Duodenal mucosa (tissue), 2 donors: ENCODE results near the gene HSD17B3.

Experiments
- H3K27ac ChIP-seq: one replicate; pipeline ENCODE4 v1.7.0; 2013; ENCODE audit warnings: low read depth, low read length
- H3K27me3 ChIP-seq, 2 donors: one replicate each; pipeline ENCODE4 v1.7.0; 2013; ENCODE audit warnings: low read length in 2 of 2, control low read depth in 1 of 2; ENCODE audit not compliant: insufficient read depth in 2 of 2, control insufficient read depth in 1 of 2
- H3K36me3 ChIP-seq, 2 donors: one replicate each; pipeline ENCODE4 v1.7.0; 2013; ENCODE audit warnings: low read length in 2 of 2, control low read depth in 1 of 2; ENCODE audit not compliant: insufficient read depth in 2 of 2, control insufficient read depth in 1 of 2
- H3K4me1 ChIP-seq, 2 donors: one replicate each; pipeline ENCODE4 v1.7.0; 2013; ENCODE audit warnings: low read length in 2 of 2, control low read depth in 1 of 2; ENCODE audit not compliant: insufficient read depth in 2 of 2, control insufficient read depth in 1 of 2
- H3K4me3 ChIP-seq, 2 donors: one replicate each; pipeline ENCODE4 v1.7.0; 2013; ENCODE audit warnings: low read length in 2 of 2, low read depth in 1 of 2
- H3K9ac ChIP-seq, 2 donors: one replicate each; pipeline ENCODE4 v1.7.0; 2013; ENCODE audit warnings: low read length in 2 of 2, low read depth in 1 of 2
- H3K9me3 ChIP-seq, 2 donors: one replicate each; pipeline ENCODE4 v1.7.0; 2013; ENCODE audit warnings: low read length in 2 of 2, control low read depth in 1 of 2; ENCODE audit not compliant: control insufficient read depth in 1 of 2

HSD17B3 gene

DNA sequence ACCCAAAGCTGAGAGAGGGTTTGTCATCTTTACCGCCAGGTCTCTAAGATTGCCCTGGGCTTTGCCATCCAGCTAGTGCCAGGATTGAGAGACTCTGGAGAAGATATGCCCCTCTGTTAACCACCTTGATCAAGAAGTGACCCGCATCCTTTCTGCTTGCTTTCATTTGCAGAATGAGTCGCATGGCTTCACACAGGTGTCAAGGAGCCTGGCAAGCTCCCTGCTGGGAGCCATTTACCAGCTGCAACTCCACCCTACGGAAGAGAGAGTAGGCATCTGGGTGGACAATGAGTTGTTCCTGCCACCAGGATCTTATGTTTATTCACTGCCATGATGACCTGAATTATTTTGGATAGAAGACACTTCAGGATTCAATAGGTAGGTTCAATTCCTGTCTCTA, 43.0 kb downstream of the HSD17B3 start:
- Histone ChIP-seq H3K9me3 (no peaks in the 10 kb centered on the region), H3K4me3 (no peak overlapping the region), H3K27ac (no peak overlapping the region)

DNA sequence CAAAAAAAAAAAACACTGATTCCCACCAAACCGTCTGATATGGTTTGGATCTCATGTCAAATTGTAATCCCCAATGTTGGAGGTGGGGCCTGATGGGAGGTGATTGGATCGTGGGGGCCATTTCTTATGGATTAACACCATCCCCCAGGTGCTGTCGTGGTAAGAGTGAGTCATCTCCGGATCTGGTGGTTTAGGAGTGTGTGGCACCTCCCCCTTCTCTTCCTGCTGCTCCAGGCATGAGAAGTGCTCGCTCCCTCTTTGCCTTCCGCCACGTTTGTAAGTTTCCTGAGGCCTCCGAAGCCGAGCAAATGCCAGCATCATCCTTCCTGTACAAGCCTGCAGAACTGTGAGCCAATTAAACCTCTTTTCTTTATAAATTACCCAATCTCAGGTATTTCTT, 45.2 kb downstream of the HSD17B3 start:
- Histone ChIP-seq H3K36me3 (no peaks in the 10 kb centered on the region), H3K27ac (no peak overlapping the region), H3K9me3 (no peaks in the 10 kb centered on the region), H3K27me3 (peaks cover 0 to 4% of the 10 kb centered on the region in 2 donors), H3K9ac (no peak overlapping the region), H3K4me1 (no peaks in the 10 kb centered on the region), H3K4me3 (no peak overlapping the region)

More for the DNA sequence above, 43.0 kb downstream of the HSD17B3 start:
- H3K27me3 ChIP-seq: no peaks in the 10 kb centered on the region
- H3K4me1 ChIP-seq: no peaks in the 10 kb centered on the region
- no peaks in the 10 kb centered on the region for H3K36me3 ChIP-seq
- no peak overlapping the region for H3K9ac ChIP-seq

DNA sequence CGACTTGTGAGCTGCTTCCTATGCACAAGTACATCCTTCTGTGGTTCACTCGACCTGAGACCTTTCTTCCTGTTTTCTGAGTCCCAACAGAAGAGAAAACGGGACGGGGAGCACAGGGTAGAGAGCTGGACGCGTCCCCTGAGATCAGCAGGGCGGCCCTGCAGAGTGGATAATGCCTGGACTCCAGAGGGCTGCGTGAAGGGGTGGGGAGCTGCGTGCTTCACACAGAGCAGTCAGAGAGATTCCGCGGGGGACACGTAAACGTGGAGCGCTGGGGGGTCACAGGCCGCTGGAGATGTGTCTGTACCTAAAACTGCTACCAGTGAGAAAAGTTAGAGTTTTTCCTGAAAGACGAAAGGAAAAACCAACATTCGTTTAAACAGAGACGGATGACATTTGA, 46.3 kb downstream of the HSD17B3 start:
- Histone ChIP-seq H3K36me3 (no peaks in the 10 kb centered on the region), H3K27me3 (peaks cover 0 to 4% of the 10 kb centered on the region in 2 donors), H3K27ac (no peak overlapping the region), H3K4me1 (no peaks in the 10 kb centered on the region), H3K4me3 (no peak overlapping the region), H3K9me3 (no peaks in the 10 kb centered on the region), H3K9ac (no peak overlapping the region)

DNA sequence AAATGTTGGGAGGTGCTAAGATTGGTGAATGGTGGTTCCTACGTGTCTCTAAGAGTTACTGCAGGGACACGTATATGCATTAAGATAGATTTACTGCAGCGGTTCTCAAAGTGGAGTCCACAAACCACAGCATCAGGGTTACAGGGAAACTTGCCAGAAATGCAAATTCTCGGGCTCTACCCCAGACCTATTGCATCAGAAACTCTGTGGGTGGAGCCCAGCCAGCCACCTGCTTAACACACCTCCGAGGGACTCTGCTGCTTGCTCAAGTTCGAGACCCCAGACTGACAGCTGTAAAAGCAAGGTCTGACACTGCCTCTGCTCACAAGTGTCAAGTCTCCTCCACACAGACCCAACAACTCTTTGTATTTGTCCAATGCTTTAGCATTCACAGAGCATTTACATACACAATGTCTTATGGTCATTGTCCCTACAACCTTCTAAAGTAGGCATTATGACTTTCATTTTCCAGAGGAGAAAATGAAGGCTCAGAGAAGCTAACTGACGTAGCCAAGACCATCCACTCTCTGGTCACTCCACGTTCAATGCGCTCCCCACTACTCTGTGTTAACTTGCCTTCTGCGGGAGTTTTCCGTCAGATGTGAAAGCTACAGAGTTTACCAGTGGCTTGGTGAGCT, 48.8 kb downstream of the HSD17B3 start:
- H3K4me3 ChIP-seq: no peak overlapping the region

DNA sequence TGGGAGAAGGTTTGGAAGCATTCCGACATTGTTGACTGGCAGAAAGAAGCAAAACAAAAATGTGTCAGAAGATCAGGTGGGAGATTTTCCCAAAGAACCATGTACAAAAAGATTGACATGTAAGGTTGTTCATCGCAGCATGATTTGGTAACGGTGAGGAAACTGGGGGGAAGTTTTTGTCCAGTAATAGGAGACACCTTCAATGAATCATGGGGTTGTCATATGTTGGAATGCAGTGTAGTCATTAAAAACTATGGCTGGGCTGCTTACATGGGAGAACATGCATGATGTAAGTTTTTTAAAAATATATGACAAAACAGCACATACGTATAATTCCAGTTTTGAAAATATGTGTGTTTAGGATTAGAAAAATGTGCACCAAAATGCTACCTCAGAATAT, 50.5 kb downstream of the HSD17B3 start:
- Histone ChIP-seq H3K9me3 (no peaks in the 10 kb centered on the region), H3K4me1 (no peaks in the 10 kb centered on the region), H3K27me3 (peaks cover 0 to 4% of the 10 kb centered on the region in 2 donors), H3K9ac (no peak overlapping the region), H3K27ac (no peak overlapping the region), H3K36me3 (no peaks in the 10 kb centered on the region), H3K4me3 (no peak overlapping the region)

More for the DNA sequence above, 48.8 kb downstream of the HSD17B3 start:
- Histone ChIP-seq H3K4me1 (no peaks in the 10 kb centered on the region), H3K9me3 (no peaks in the 10 kb centered on the region), H3K27me3 (peaks cover 0 to 4% of the 10 kb centered on the region in 2 donors), H3K36me3 (no peaks in the 10 kb centered on the region), H3K9ac (no peak overlapping the region), H3K27ac (no peak overlapping the region)

DNA sequence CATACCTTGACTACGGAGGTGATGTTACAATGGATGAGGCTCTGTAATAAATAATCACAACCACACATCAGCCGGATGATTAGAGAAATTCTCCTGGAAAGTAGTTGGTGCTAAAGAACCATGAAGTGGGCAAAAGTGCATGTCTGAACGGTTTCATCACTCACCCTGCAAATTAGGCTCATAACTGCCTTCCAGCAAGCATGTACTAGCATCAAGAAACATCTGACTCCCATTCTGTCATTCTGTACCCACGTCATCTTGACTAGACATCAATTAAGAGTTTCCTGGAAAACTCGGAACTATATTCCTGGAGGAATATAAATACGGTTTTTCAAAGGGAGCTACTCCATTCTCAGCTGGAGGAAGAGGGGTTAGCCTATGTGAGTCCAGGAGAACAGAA, 52.2 kb downstream of the HSD17B3 start:
- Histone ChIP-seq H3K4me3 (no peak overlapping the region), H3K27me3 (peaks cover 0 to 4% of the 10 kb centered on the region in 2 donors), H3K9ac (no peak overlapping the region), H3K27ac (no peak overlapping the region), H3K36me3 (no peaks in the 10 kb centered on the region), H3K9me3 (no peaks in the 10 kb centered on the region), H3K4me1 (no peaks in the 10 kb centered on the region)

DNA sequence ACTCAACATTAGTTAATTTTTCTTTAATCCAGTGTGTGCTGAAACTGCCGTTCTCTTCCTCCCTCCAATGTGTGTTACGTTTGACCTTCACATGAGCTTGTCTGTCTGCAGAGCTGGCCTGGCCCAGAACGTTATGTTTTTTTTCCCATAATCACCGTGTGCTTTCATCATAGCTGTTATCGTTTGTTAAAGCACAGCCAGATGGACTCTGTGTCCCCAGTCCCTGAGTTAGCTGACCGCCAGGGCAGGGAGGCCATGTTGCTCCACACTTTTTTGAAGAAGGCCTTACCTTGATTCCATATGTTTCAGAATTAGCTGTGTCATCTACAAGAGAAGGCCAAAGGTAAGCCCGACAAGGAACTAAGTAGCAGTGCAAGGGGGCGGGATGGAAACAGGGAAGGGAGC, 55.7 kb downstream of the HSD17B3 start:
- Histone ChIP-seq H3K36me3 (no peaks in the 10 kb centered on the region), H3K9ac (no peak overlapping the region), H3K4me3 (no peak overlapping the region), H3K9me3 (no peaks in the 10 kb centered on the region), H3K27me3 (no peaks in the 10 kb centered on the region), H3K4me1 (no peaks in the 10 kb centered on the region), H3K27ac (no peak overlapping the region)

DNA sequence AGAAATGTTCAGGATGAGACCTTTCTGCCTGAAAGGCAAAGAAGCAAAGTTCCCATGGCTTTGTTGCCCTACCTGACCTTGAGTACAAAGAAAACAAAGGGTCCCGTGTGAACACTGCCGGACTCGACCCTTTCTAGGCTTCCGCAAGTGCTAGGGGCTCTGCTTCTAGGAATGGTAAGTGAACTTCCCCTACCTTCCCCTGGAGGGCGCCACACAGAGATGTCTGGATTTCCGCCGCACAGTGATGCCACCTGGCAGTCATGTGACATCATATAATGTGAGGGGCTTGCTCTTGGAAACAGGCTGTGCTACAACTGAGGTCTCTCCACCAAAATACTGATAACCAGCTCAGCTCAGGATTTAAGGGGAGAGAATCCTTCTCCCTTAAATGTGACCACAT, 56.6 kb downstream of the HSD17B3 start:
- Histone ChIP-seq H3K9me3 (no peaks in the 10 kb centered on the region), H3K4me3 (no peak overlapping the region), H3K9ac (no peak overlapping the region), H3K36me3 (no peaks in the 10 kb centered on the region), H3K27ac (no peak overlapping the region), H3K4me1 (no peaks in the 10 kb centered on the region), H3K27me3 (no peaks in the 10 kb centered on the region)

DNA sequence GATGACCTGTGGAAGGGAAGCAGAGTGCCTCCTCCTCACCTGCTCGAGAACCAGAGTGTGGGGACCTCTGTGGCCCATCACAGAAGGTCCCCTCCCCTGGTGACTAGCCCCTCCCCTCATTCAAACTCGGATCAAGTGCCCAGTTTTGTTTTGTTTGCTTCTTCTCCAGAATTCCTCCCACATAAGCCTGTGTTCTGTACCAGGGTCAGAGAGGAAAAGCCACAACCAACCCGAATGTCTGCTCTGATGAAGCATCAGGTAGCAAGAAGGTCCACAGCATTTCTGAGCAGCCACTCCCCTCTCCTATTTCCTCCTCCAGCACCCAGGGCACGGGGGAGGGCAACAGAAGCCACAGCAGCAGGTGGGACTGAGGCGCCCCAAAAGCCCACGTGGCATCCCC, 58.2 kb downstream of the HSD17B3 start:
- Histone ChIP-seq H3K27ac (no peak overlapping the region), H3K9me3 (no peaks in the 10 kb centered on the region), H3K9ac (no peak overlapping the region), H3K4me1 (no peaks in the 10 kb centered on the region), H3K4me3 (no peak overlapping the region), H3K36me3 (no peaks in the 10 kb centered on the region), H3K27me3 (no peaks in the 10 kb centered on the region)

DNA sequence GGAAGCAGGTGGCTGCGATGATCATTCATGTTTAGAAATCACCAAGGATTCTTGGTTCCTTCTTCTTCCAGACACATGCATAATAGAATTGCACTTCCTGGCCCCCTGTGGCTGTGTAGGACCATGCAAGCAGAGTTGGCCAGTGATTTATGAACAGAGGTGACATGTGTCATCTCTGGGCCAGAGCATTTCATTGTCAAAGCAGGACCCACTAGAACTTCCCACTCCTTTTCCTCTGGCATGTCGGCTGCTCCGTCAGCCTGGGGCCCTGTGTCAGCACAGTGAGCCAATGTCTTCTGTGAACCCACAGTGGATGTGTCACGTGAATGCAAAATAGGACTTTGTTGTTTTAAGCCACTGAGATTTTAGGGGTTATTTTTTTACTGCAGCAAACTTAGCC, 59.2 kb downstream of the HSD17B3 start:
- H3K4me1 ChIP-seq: no peaks in the 10 kb centered on the region
- H3K27me3 ChIP-seq: no peaks in the 10 kb centered on the region
- no peak overlapping the region for H3K4me3 ChIP-seq
- no peaks in the 10 kb centered on the region for H3K9me3 ChIP-seq
- no peak overlapping the region for H3K9ac ChIP-seq
- H3K27ac ChIP-seq: no peak overlapping the region
- H3K36me3 ChIP-seq: no peaks in the 10 kb centered on the region

DNA sequence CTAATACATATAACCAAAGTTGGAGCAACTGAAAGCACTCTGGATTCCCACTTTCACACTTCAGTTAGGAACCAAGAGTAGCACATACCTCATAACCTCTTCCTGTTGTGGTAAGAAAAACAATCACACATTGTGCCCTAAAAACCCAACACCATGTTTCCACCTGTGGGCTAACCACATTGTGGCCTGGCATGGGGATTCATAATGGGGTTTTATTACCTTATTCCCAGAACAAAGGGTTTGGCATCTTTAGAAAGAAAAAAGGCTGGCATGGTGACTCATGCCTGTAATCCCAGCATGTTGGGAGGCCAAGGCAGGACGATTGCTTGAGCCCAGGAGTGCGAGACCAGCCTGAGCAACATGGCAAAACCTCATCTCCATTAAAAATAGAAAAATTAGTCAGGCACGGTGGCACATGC, 60.6 kb downstream of the HSD17B3 start:
- Histone ChIP-seq H3K27me3 (no peaks in the 10 kb centered on the region), H3K27ac (no peak overlapping the region), H3K4me1 (no peaks in the 10 kb centered on the region), H3K36me3 (no peaks in the 10 kb centered on the region), H3K9ac (no peak overlapping the region), H3K9me3 (no peaks in the 10 kb centered on the region), H3K4me3 (no peak overlapping the region)
